GM13976 (cell line): Measurements from ENCODE around the gene SLC43A2.

ENCODE experiments used
- DNase-seq: peaks from one replicate; pipeline ENCODE4 v3.0.0; 2012; ENCODE audit warnings: low spot score
- in situ Hi-C: fragments of 300-500 bp; cut with MboI; formaldehyde crosslinking; loops from one replicate; pipeline ENCODE4 v1.12.0; 2022; ENCODE audit warnings: low sequenced_read_pairs, mixed read lengths, inconsistent platforms; ENCODE audit not compliant: unreplicated experiment
- TF ChIP-seq, protein P1 (sequence below): IDR thresholded peaks from 2 replicates; pipeline ENCODE4 v1.5.1; 2012; ENCODE audit warnings: borderline replicate concordance, mild to moderate bottlenecking; ENCODE audit not compliant: insufficient read depth; ENCODE audit errors: extremely low read depth, missing control alignments, control extremely low read depth

Gene SLC43A2

GRCh38 chr17:1542316-1542715 is 86.3 kb downstream of the SLC43A2 start:
- DNase-seq, result no peak
- in situ Hi-C loops, result no loop called here
- TF ChIP-seq, protein P1, sequence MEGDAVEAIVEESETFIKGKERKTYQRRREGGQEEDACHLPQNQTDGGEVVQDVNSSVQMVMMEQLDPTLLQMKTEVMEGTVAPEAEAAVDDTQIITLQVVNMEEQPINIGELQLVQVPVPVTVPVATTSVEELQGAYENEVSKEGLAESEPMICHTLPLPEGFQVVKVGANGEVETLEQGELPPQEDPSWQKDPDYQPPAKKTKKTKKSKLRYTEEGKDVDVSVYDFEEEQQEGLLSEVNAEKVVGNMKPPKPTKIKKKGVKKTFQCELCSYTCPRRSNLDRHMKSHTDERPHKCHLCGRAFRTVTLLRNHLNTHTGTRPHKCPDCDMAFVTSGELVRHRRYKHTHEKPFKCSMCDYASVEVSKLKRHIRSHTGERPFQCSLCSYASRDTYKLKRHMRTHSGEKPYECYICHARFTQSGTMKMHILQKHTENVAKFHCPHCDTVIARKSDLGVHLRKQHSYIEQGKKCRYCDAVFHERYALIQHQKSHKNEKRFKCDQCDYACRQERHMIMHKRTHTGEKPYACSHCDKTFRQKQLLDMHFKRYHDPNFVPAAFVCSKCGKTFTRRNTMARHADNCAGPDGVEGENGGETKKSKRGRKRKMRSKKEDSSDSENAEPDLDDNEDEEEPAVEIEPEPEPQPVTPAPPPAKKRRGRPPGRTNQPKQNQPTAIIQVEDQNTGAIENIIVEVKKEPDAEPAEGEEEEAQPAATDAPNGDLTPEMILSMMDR, result no peak

GRCh38 chr17:1541367-1541904 is 87.2 kb downstream of the SLC43A2 start:
- DNase-seq, result no peak
- TF ChIP-seq, protein P1, result no peak
- in situ Hi-C loops, result no loop called here

GRCh38 chr17:1539811-1540210 is 88.8 kb downstream of the SLC43A2 start:
- in situ Hi-C loops, result no loop called here
- DNase-seq, result no peak
- TF ChIP-seq, protein P1, result no peak

GRCh38 chr17:1535737-1536136 is 92.9 kb downstream of the SLC43A2 start:
- TF ChIP-seq, protein P1, result no peak
- no peak for DNase-seq

GRCh38 chr17:1533661-1534325 is 94.8 kb downstream of the SLC43A2 start:
- TF ChIP-seq, protein P1, result no peak
- in situ Hi-C loops, result no loop called here
- no peak for DNase-seq

More at GRCh38 chr17:1535737-1536136, 92.9 kb downstream of the SLC43A2 start:
- in situ Hi-C loops, result no loop called here

DNA sequence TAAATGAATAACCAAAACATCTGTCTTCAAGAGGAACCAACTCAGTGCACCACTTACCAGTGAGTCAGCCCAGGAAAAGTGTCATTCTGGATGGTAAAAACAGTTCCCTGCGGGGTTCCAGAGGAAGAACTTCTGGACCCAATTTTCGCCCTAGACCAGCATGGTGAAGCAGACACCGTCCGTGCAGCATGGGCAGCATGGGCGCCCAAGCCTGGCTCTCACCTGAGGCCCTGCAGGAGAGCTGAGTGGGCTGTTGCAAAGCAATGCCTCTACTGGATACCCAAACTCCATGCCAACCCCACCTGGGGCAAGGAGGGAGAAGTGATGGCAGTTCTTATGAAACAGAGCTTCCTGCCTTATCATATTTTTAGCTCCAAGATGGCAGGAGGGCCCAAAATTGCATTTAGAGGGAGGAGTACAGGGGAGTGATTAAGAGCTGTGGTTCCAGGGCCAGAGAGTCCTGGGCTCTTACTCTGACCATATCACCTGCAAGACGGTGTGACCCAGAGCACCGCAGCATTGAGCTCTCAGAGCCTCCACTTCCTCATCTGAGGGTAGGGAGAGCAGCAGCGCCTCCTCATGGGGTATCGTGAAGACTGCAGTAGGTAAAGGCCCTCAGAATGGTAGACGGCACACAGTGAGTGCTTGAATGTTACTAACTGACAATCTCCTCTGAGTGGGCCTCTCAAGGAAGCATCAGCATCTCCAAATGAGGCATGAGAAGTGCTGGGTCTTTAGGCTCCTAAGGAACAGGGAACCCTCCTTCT is 95.6 kb downstream of the SLC43A2 start:
- in situ Hi-C loops, result no loop called here
- TF ChIP-seq, protein P1, result no peak
- peak; percentile 55 for DNase-seq
